Calu3 (cell line): ENCODE measurements around the gene PRKCG. TPM values are rescaled to one million over a fixed set of nuclear protein-coding genes. Genes with fewer than 3 reads are reported as not detected.

Experiments used
- BruUV-seq: library from RNA; stranded (reverse); fragments of 400-500 nt; replicated peaks from 2 replicates; lab custom pipeline; 2021; lab: Mats Ljungman, UMichigan
- CTCF ChIA-PET: fragments of 300-600 bp; sonication (Branson Sonifier 250); formaldehyde crosslinking; loops from one replicate; lab custom pipeline; 2022; ENCODE audit warnings: antibody characterized with exemption; lab: Charles Lee
- DNase-seq: peaks from one replicate; pipeline ENCODE4 v3.0.0; 2022
- H3K27ac Mint-ChIP-seq: one replicate; pipeline ENCODE4 v1.8.0; 2022; ENCODE audit warnings: mixed read lengths; ENCODE audit not compliant: unreplicated experiment
- H3K27me3 Mint-ChIP-seq: one replicate; pipeline ENCODE4 v1.8.0; 2022; ENCODE audit warnings: mixed read lengths; ENCODE audit not compliant: unreplicated experiment
- H3K36me3 Mint-ChIP-seq: one replicate; pipeline ENCODE4 v1.8.0; 2022; ENCODE audit warnings: mild to moderate bottlenecking, moderate library complexity, mixed read lengths; ENCODE audit not compliant: insufficient read depth, unreplicated experiment
- H3K4me1 Mint-ChIP-seq: one replicate; pipeline ENCODE4 v1.8.0; 2022; ENCODE audit warnings: mild to moderate bottlenecking, low read depth, mixed read lengths; ENCODE audit not compliant: unreplicated experiment
- H3K4me3 Mint-ChIP-seq: one replicate; pipeline ENCODE4 v1.8.0; 2022; ENCODE audit warnings: mild to moderate bottlenecking, low read depth, moderate library complexity, mixed read lengths; ENCODE audit not compliant: unreplicated experiment
- H3K9me3 Mint-ChIP-seq: one replicate; pipeline ENCODE4 v1.8.0; 2022; ENCODE audit warnings: low read depth, mixed read lengths; ENCODE audit not compliant: unreplicated experiment
- intact Hi-C: fragments of 100-400 bp; cut with micrococcal nuclease; formaldehyde crosslinking; loops from one replicate; pipeline ENCODE4 v1.10.0; 2022; ENCODE audit not compliant: unreplicated experiment
- total RNA-seq: library from RNA; stranded (reverse); gene quantifications from 2 replicates; pipeline ENCODE4 v1.2.3, GENCODE V29; 2022
- TF ChIP-seq, protein P1 (sequence below): fragments of 200-600 bp; IDR thresholded peaks from one replicate; pipeline ENCODE4 v1.8.0; 2022; ENCODE audit warnings: antibody characterized with exemption; ENCODE audit not compliant: unreplicated experiment

The PRKCG gene
- total RNA-seq, 1 experiment from 2014 or later, result 59.6 TPM

DNA sequence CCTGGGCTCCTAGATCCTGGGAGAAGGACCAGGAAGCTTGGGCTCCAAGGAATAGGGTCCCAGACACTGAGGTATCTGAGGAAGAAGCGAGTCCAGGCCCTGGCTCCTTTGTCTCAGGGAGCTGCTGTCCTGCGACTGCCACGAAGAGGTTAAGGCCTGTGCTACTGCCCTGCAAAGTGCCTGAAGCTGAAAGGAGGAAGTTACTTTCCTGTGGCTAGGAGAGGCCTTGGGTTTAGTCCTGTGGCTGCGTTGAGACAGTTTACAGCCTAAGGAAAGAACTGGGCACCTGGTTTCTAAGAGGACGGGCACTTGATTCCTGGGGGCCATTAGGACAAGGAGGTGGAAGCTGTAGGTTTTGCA, 11.5 kb upstream of the PRKCG start:
- Mint-ChIP-seq H3K27ac (peak overlapping the region; percentile 89), H3K4me1 (peaks cover 56% of the 10 kb centered on the region), H3K4me3 (peak overlapping the region; percentile 74), H3K9me3 (no peaks in the 10 kb centered on the region), H3K27me3 (no peaks in the 10 kb centered on the region), H3K36me3 (peaks cover 100% of the 10 kb centered on the region)
- DNase-seq, result no peak
- TF ChIP-seq, protein P1, sequence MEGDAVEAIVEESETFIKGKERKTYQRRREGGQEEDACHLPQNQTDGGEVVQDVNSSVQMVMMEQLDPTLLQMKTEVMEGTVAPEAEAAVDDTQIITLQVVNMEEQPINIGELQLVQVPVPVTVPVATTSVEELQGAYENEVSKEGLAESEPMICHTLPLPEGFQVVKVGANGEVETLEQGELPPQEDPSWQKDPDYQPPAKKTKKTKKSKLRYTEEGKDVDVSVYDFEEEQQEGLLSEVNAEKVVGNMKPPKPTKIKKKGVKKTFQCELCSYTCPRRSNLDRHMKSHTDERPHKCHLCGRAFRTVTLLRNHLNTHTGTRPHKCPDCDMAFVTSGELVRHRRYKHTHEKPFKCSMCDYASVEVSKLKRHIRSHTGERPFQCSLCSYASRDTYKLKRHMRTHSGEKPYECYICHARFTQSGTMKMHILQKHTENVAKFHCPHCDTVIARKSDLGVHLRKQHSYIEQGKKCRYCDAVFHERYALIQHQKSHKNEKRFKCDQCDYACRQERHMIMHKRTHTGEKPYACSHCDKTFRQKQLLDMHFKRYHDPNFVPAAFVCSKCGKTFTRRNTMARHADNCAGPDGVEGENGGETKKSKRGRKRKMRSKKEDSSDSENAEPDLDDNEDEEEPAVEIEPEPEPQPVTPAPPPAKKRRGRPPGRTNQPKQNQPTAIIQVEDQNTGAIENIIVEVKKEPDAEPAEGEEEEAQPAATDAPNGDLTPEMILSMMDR, result no peak
- BruUV-seq, result no TSS peak
- CTCF ChIA-PET, result interaction anchor here (0.6 to 0.8 kb wide), 3 partner anchors 45 to 154 kb away, joined by 3 to 5 read pairs (median 3); no protein-coding TSS in a partner anchor
- intact Hi-C loops, result no loop called here

DNA sequence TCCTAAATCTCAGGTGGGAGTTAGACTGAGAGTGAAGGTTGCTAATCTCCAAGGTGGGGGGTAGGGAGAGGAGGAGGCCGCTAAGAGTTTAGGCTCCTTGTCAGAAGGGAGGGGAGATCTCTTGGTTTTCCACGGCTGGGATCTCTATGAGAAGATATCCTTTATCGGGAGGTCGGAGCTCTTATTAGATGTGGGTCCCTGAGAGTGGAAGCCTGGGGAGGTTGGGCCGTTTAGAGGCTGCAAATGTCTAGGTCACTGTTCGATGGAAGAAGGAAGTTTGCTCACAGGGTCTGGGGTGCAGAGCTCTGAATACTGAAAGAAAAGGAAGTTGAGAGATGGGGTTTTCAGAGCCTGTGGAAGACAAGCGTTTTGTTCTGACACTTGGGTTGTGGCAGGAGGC, 10.5 kb upstream of the PRKCG start:
- BruUV-seq, result no TSS peak

DNA sequence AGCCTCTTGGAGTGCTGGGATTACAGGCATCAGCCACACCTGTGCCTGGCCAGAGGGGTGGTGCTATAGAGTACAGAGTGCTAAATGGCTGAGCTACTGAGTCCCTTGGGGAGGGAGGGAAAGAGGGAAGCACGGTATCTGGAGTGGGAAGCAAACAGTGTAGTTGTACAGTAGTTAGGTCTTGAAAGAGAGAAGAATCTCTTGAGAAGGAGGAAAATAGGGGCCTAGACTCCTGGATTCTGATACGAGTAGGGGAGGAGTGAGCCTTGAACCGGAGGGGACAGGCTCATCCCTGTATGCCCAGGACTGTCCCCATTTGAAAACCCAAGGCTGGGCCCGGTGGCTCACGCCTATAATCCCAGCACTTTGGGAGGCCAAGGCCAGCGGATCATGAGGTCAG, 9.2 kb upstream of the PRKCG start:
- H3K4me1 Mint-ChIP-seq, result peaks cover 57% of the 10 kb centered on the region
- BruUV-seq, result no TSS peak
- intact Hi-C loops, result no loop called here
- CTCF ChIA-PET, result no interaction called here
- no peaks in the 10 kb centered on the region for H3K9me3 Mint-ChIP-seq
- H3K4me3 Mint-ChIP-seq, result peak overlapping the region; percentile 74
- H3K27ac Mint-ChIP-seq, result peak overlapping the region; percentile 78
- TF ChIP-seq, protein P1, result no peak
- peaks cover 100% of the 10 kb centered on the region for H3K36me3 Mint-ChIP-seq
- H3K27me3 Mint-ChIP-seq, result no peaks in the 10 kb centered on the region
- DNase-seq, result no peak

More for the DNA sequence above, 10.5 kb upstream of the PRKCG start:
- H3K27me3 Mint-ChIP-seq, result no peaks in the 10 kb centered on the region
- H3K9me3 Mint-ChIP-seq, result no peaks in the 10 kb centered on the region
- H3K36me3 Mint-ChIP-seq, result peaks cover 100% of the 10 kb centered on the region
- no peak for DNase-seq
- TF ChIP-seq, protein P1, result no peak
- intact Hi-C loops, result no loop called here
- peak overlapping the region; percentile 89 for H3K27ac Mint-ChIP-seq
- peaks cover 47% of the 10 kb centered on the region for H3K4me1 Mint-ChIP-seq
- peak overlapping the region; percentile 74 for H3K4me3 Mint-ChIP-seq
- CTCF ChIA-PET, result interaction anchor here (0.6 kb wide), 1 partner anchor 138 kb away, joined by 5 read pairs; no protein-coding TSS in a partner anchor

DNA sequence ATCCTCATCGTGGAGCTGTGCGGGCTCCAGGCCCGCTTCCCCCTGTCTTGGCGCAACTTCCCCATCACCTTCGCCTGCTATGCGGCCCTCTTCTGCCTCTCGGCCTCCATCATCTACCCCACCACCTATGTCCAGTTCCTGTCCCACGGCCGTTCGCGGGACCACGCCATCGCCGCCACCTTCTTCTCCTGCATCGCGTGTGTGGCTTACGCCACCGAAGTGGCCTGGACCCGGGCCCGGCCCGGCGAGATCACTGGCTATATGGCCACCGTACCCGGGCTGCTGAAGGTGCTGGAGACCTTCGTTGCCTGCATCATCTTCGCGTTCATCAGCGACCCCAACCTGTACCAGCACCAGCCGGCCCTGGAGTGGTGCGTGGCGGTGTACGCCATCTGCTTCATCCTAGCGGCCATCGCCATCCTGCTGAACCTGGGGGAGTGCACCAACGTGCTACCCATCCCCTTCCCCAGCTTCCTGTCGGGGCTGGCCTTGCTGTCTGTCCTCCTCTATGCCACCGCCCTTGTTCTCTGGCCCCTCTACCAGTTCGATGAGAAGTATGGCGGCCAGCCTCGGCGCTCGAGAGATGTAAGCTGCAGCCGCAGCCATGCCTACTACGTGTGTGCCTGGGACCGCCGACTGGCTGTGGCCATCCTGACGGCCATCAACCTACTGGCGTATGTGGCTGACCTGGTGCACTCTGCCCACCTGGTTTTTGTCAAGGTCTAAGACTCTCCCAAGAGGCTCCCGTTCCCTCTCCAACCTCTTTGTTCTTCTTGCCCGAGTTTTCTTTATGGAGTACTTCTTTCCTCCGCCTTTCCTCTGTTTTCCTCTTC, 8.0 kb upstream of the PRKCG start:
- H3K4me1 Mint-ChIP-seq, result peaks cover 57% of the 10 kb centered on the region
- CTCF ChIA-PET, result no interaction called here
- no peaks in the 10 kb centered on the region for H3K9me3 Mint-ChIP-seq
- no peaks in the 10 kb centered on the region for H3K27me3 Mint-ChIP-seq
- TF ChIP-seq, protein P1, result no peak
- H3K27ac Mint-ChIP-seq, result peak overlapping the region; percentile 78
- peaks cover 88% of the 10 kb centered on the region for H3K36me3 Mint-ChIP-seq
- BruUV-seq, result no TSS peak
- peak overlapping the region; percentile 43 for H3K4me3 Mint-ChIP-seq
- intact Hi-C loops, result no loop called here
- peak; percentile 10 for DNase-seq
